ENCODE measurements around the gene TRIM6. TPM values are rescaled to one million over a fixed set of nuclear protein-coding genes. Genes with fewer than 3 reads are reported as not detected.

The TRIM6 gene
- total RNA-seq, 1 experiment from 2014 or later, result 24.7 TPM

Other genes with a start within 250 kb of the TRIM6 start
- not detected in 2 replicates for gene OR51B6, start 245.1 kb upstream of the TRIM6 start, total RNA-seq (2014; rRNA removed; shearing (Covaris generic))
- gene OR51M1, start 212.8 kb upstream of the TRIM6 start, total RNA-seq (2014; rRNA removed; shearing (Covaris generic)), result not detected in 2 replicates
- gene OR51Q1, start 174.5 kb upstream of the TRIM6 start, total RNA-seq (2014; rRNA removed; shearing (Covaris generic)), result not detected in 2 replicates
- not detected in 2 replicates for gene OR51I1, start 155.1 kb upstream of the TRIM6 start, total RNA-seq (2014; rRNA removed; shearing (Covaris generic))
- gene OR51I2, start 147.3 kb upstream of the TRIM6 start, total RNA-seq (2014; rRNA removed; shearing (Covaris generic)), result not detected in 2 replicates
- not detected in 2 replicates for gene OR52D1, start 108.0 kb upstream of the TRIM6 start, total RNA-seq (2014; rRNA removed; shearing (Covaris generic))
- not detected in 2 replicates for gene UBQLN3, start 86.7 kb upstream of the TRIM6 start, total RNA-seq (2014; rRNA removed; shearing (Covaris generic))
- 0.34 TPM in 1 of 2 replicates, not detected in the other for gene UBQLNL, start 79.9 kb upstream of the TRIM6 start, total RNA-seq (2014; rRNA removed; shearing (Covaris generic))
- gene OR52H1, start 48.1 kb upstream of the TRIM6 start, total RNA-seq (2014; rRNA removed; shearing (Covaris generic)), result not detected in 2 replicates
- not detected in 2 replicates for gene OR52B6, start 15.8 kb upstream of the TRIM6 start, total RNA-seq (2014; rRNA removed; shearing (Covaris generic))
- 13.2 and 22.2 TPM in 2 replicates for gene TRIM34, start 28.4 kb downstream of the TRIM6 start, total RNA-seq (2014; rRNA removed; shearing (Covaris generic))
- 71.1 and 92.8 TPM in 2 replicates for gene TRIM5, start 88.4 kb downstream of the TRIM6 start, total RNA-seq (2014; rRNA removed; shearing (Covaris generic))
- gene TRIM22, start 93.2 kb downstream of the TRIM6 start, total RNA-seq (2014; rRNA removed; shearing (Covaris generic)), result 101 and 128 TPM in 2 replicates
- not detected in 2 replicates for gene OR56B1, start 139.8 kb downstream of the TRIM6 start, total RNA-seq (2014; rRNA removed; shearing (Covaris generic))
- not detected in 2 replicates for gene OR52N4, start 157.6 kb downstream of the TRIM6 start, total RNA-seq (2014; rRNA removed; shearing (Covaris generic))
- not detected in 2 replicates for gene OR52N5, start 186.7 kb downstream of the TRIM6 start, total RNA-seq (2014; rRNA removed; shearing (Covaris generic))
- gene OR52N1, start 194.6 kb downstream of the TRIM6 start, total RNA-seq (2014; rRNA removed; shearing (Covaris generic)), result not detected in 2 replicates
- gene OR52N2, start 212.3 kb downstream of the TRIM6 start, total RNA-seq (2014; rRNA removed; shearing (Covaris generic)), result 0.12 TPM in 1 of 2 replicates, not detected in the other
- not detected in 2 replicates for gene OR52E6, start 245.3 kb downstream of the TRIM6 start, total RNA-seq (2014; rRNA removed; shearing (Covaris generic))